Measurements from ENCODE around the gene FBXL12. TPM values are rescaled to one million over a fixed set of nuclear protein-coding genes. Genes with fewer than 3 reads are reported as not detected.

FBXL12 gene, protein sequence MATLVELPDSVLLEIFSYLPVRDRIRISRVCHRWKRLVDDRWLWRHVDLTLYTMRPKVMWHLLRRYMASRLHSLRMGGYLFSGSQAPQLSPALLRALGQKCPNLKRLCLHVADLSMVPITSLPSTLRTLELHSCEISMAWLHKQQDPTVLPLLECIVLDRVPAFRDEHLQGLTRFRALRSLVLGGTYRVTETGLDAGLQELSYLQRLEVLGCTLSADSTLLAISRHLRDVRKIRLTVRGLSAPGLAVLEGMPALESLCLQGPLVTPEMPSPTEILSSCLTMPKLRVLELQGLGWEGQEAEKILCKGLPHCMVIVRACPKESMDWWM
- total RNA-seq: 26.5 and 28.1 TPM in 2 replicates

DNA sequence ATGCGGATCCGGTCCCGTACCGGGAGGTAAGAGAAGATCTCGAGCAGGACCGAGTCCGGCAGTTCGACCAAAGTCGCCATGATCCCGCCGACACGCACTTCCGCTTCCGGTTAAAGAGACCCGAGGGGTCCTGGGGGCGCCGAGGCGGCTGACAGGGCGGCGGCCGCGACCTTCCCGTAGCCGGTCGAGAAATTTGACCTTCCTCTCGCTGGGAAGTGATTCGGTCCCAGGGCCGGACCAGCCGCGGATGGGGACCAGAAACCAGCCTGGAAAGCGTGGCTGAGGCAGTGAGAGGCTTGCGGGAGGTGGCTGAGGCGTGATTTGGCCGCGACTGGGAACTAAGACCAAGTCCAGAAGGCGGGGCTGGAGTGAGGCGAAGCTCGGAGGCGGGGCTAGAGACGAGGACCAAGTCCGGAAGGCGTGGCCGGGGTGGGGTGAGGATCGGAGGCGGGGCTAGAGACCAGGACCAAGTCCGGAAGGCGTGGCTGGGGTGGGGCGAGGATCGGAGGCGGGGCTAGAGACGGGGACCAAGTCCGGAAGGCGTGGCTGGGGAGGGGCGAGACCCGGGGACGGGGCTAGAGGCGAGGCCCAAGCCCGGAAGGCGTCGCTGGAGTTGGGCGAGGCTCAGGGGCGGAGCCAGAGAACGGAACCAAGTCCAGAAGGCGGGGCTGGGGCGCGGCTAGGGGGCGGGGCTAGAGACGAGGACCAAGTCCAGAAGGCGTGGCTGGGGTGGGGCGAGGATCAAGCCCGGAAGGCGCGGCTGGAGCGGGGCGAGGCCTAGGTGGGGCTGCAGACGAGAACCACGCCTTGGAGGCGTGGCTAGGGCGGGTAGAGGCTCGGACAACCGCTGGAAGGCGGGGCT is at the start of gene FBXL12:
FBXL12 (minus strand) TSS at position 346 of the 862 bp plus-strand sequence; CDS start at position 80, 266 bp downstream.

DNA sequence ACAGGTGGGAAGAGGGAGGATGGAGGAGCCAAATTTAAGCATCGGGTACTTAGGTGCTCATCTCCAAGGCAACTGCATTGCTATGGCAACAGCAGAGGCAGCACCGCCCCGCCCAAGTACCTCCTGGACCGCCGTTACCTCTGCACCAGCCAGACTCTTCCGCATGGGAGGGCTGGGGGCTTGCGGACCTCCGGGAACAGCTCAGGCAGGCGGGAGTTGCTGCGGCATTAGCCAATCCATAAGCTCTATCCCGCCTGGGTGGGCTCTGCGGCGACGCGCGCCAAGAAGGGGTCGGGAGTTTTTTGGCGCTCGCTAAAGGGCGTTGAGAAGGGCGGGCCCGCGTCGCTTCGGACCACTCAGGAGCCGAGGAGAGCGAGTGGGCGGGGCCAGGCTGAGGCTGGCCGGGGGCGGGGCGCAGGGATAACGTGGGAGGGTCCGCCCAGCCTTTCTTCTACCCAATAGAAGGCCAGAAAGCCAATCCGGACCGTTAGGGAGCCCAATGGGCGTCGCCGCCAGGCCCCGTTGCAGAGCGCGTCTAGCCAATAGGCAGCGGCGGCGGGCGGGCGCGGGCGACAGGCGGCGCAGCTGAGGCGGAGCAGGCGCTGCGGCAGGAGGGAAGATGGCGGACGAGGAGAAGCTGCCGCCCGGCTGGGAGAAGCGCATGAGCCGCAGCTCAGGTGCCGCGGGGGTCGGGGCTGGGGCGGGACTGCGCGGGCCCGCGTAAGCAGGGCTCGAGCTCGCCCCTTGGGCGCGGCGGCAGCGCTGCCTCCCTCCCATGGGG is 16.0 kb upstream of the FBXL12 start, which contains the start of gene PIN1:
PIN1 (plus strand) TSS at position 593 of the 781 bp plus-strand sequence; CDS start at position 620, 27 bp downstream.

DNA sequence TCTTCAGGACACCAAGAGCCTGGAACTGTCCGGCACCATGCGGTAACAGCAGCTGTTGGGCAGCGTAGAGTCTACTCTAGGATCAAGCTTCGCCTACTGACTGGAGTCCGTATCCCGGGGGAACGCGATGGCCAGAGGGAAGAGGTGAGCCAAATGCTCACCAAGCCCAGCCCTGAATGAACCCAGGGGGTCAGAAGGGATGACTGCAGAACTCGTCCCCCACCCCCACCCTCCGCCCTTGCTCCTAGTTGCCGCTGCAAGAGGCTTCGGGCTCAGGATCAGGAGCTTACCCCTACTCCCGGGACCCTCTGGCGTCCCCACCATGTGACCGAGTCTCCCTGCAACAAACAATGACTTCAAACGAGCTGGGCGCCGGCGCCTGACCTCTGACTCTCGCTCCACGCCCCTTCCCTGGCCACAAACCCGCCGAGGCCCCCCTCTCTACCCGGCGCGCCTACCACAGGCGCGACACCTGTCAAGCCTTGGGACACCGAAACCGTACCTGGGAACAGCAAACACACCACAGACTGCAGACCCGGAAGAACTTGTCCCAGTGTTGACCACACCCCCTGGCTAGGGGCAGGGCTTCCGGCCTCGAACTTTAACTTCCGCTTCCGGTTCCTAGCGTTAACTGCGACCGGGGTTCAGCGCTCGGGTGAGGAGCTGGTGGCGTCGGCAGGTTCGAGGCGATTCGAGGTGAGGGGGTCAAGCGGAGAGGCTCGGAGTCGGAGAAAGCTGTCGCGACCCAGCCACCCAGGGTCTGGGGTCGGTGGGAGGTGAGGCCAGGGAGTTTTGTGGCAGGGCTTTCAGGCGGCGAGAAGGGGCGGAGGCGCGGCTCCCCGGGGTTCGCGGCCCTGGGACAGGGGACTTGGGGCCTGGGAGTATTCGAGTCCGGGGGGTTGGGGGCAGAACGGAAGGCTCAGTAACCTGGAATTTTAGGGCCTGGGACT is 8.7 kb upstream of the FBXL12 start, which contains the start of gene UBL5:
UBL5 (plus strand) TSS at position 630 of the 950 bp plus-strand sequence. CDS start 420 bp downstream, outside the sequence.

DNA sequence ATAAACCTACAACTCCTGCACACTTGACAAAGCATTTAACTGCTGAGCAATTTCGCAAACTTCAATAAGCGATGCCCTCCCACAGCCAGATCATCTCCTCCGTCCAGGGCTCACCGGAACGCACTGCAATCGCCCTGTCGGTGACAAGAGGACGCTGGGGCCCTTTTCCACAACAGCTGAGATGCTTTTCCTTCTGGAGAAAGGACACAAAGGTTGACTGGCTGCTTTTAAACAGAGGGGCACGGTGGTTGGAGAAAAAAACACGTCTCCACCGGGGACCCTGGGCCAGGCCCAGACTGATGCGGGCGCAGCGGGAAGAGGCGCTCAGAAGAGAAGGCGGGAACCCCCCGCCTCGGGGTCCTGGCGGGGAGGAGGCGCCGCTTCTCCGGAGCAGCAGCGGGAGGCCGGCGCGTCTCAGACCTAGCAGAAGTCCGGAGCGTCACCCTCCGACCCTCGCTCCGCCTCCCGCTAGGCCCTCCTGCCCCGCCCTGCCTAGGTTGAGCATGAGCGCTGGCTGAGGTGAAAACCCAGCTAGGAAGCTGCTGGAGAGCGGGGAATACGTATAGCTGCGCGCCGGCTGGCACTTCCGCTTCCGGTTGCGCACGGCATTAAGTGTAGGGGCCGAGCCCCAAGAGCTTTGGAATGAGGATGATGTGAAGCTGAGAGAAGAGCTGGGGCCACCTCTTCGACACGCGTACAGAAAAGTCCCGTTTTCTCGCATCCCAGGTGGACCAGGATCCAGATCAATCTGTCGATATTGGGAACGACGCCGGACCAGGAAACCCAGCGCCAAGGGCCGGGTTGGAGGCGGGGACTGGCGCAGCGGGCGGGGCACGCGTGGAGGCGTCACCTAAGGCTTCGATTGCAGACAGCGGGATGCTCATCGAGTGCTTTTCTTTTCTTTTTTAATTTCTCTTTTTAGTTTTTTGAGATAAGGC is 50.4 kb downstream of the FBXL12 start, which contains the start of gene ZNF846:
ZNF846 (minus strand) TSS at position 564 of the 938 bp plus-strand sequence. CDS start 3,788 bp downstream, outside the sequence.

Other genes starting within 250 kb of the FBXL12 start
- gene ZNF121, start 234.6 kb downstream of the FBXL12 start, total RNA-seq: 15.0 and 15.5 TPM in 2 replicates
- gene ZNF561, start 197.8 kb downstream of the FBXL12 start, total RNA-seq: 11.9 and 16.5 TPM in 2 replicates
- 11.8 and 12.5 TPM in 2 replicates for gene ZNF562, start 144.0 kb downstream of the FBXL12 start, total RNA-seq
- 3.1 and 4.7 TPM in 2 replicates for gene ZNF846, start 50.3 kb downstream of the FBXL12 start, total RNA-seq
- gene UBL5, start 8.8 kb upstream of the FBXL12 start, total RNA-seq: 886 and 930 TPM in 2 replicates
- gene PIN1, start 16.2 kb upstream of the FBXL12 start, total RNA-seq: 188 and 199 TPM in 2 replicates
- 0.45 TPM in 1 of 2 replicates, not detected in the other for gene OLFM2, start 117.4 kb upstream of the FBXL12 start, total RNA-seq
- gene COL5A3, start 191.4 kb upstream of the FBXL12 start, total RNA-seq: 0.34 and 0.59 TPM in 2 replicates
- gene RDH8, start 194.4 kb upstream of the FBXL12 start, total RNA-seq: not detected in 2 replicates

Measured in bronchus fibroblast of lung (primary cell).